ENCODE data around the gene ZSCAN22. TPM values are rescaled to one million over a fixed set of nuclear protein-coding genes. Genes with fewer than 3 reads are reported as not detected.

Gene ZSCAN22
- total RNA-seq, 1 experiment from 2014 or later: 4.6 TPM

DNA sequence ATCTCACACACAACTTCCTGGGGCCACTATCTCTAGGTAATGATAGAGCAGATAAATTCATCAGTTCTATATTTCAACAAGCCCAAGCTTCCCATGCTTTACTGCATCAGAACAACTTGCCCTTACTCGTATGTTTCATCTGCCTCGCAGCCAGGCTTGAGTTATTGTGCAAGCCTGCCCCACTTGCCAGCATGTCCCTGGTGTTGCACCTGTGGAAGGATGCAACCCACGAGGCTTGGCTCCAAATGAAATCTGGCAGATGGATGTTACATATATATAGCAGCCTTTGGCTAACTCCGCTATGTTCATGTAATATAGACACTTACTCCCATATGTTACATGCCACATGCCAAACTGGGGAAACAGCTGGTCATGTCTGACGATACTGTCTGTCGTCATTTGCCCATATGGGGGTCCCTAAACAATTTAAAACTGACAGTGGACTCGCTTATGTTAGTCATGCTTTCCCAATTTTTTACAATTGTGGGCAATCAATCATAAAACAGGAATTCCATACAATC is 15.4 kb upstream of the ZSCAN22 start (continued):
- TF ChIP-seq, protein P1, sequence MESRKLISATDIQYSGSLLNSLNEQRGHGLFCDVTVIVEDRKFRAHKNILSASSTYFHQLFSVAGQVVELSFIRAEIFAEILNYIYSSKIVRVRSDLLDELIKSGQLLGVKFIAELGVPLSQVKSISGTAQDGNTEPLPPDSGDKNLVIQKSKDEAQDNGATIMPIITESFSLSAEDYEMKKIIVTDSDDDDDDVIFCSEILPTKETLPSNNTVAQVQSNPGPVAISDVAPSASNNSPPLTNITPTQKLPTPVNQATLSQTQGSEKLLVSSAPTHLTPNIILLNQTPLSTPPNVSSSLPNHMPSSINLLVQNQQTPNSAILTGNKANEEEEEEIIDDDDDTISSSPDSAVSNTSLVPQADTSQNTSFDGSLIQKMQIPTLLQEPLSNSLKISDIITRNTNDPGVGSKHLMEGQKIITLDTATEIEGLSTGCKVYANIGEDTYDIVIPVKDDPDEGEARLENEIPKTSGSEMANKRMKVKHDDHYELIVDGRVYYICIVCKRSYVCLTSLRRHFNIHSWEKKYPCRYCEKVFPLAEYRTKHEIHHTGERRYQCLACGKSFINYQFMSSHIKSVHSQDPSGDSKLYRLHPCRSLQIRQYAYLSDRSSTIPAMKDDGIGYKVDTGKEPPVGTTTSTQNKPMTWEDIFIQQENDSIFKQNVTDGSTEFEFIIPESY (IDR thresholded peaks at IDR 0.05; ENCODE audit: extremely low read depth, insufficient replicate concordance, low read length): no peak

DNA sequence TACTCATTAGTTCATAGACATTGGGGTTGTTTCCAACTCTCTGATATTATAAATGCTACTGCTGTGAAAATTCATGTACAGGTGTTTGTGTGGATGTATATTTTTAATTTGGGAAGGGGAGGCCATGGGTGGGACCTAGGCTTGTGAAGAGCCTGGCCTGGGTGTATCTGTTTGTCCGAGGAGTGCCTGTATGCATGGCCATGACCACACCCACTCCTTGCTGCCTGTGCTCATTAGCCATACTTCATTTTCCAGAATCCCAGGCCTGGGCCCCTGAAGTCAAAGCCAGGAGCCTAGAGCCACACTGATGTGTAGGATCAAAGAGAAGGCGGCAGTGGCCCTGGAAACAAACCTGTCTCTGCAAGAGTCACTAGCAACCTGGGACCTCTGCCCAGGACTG is 11.2 kb upstream of the ZSCAN22 start:
- BruUV-seq (replicated peaks): no TSS peak
- ChIA-PET RAD21 (ENCODE audit: low non-redundant PET in 1 of 2, low total read pairs in 2 of 2, uncharacterized antibody in 2 of 2, unreplicated experiment in 2 of 2) (no interaction called here), POLR2A (no interaction called here), CTCF (no interaction called here)
- DNase-seq (ENCODE audit: low read depth, low spot score) (no peak), ATAC-seq (no peak)
- no peak overlapping the region for H3K4me2 ChIP-seq (ENCODE audit: low read length)
- no peak overlapping the region for H3K27ac ChIP-seq (ENCODE audit: low read depth, low read length)
- H3K4me1 ChIP-seq (ENCODE audit: control insufficient read depth in 1 of 2, insufficient read depth in 2 of 2, low read length in 2 of 2): no peaks in the 10 kb centered on the region
- intact Hi-C loops (cut with micrococcal nuclease): no loop called here
- peaks cover 8% of the 10 kb centered on the region; the same call in 1 of the 2 replicates for H3K79me2 ChIP-seq (ENCODE audit: insufficient read depth, low read length)
- no peaks in the 10 kb centered on the region; the same call in 1 of the 2 replicates for H4K20me1 ChIP-seq (ENCODE audit: insufficient read depth)
- peaks cover 30 to 37% of the 10 kb centered on the region in 2 experiments for H3K36me3 ChIP-seq (ENCODE audit: control insufficient read depth in 1 of 2, insufficient read depth in 2 of 2, low read length in 2 of 2)
- H2AFZ ChIP-seq (ENCODE audit: low read depth, low read length, poor library complexity, severe bottlenecking): no peak overlapping the region
- no peak overlapping the region for H3K9ac ChIP-seq (ENCODE audit: low read length)
- H3K27me3 ChIP-seq (ENCODE audit: insufficient read depth, low read length): no peaks in the 10 kb centered on the region
- TF ChIP-seq TCF7L2 (IDR thresholded peaks at IDR 0.05; ENCODE audit: borderline replicate concordance, extremely low read depth, insufficient read depth, insufficient read length) (no peak), CBX3 (IDR thresholded peaks at IDR 0.05; ENCODE audit: low read depth) (no peak), FOSL1 (IDR thresholded peaks at IDR 0.05; ENCODE audit: low read depth) (no peak), CEBPB (IDR thresholded peaks at IDR 0.05; ENCODE audit: low read depth) (no peak)
- TF ChIP-seq, protein P1 (IDR thresholded peaks at IDR 0.05; ENCODE audit: extremely low read depth, insufficient replicate concordance, low read length): no peak
- H3K9me3 ChIP-seq (ENCODE audit: control insufficient read depth in 1 of 2, insufficient read depth in 1 of 2, low read depth in 1 of 2, low read length in 2 of 2): peaks cover 5 to 17% of the 10 kb centered on the region in 2 experiments; a peak in 1 of 4 replicates
- H3K4me3 ChIP-seq (replicated peaks in 1 of 2; ENCODE audit: low read depth in 1 of 2, low read length in 2 of 2): no peak overlapping the region
- no peaks in the 10 kb centered on the region for H3K9me2 ChIP-seq (ENCODE audit: insufficient read depth)
